Hepatocyte (in vitro differentiated cells): ENCODE data around the gene UGT2A2.

Source experiments
- EZH2 ChIP-seq: fragments of 200-600 bp; sonication (generic); IDR thresholded peaks from 2 replicates; pipeline ENCODE4 v1.6.1; 2016; ENCODE audit warnings: antibody characterized with exemption, mild to moderate bottlenecking, borderline replicate concordance
- TF ChIP-seq, protein P1 (sequence below): fragments of 200-600 bp; sonication (generic); IDR thresholded peaks from 2 replicates; pipeline ENCODE4 v1.5.1; 2016; ENCODE audit warnings: antibody characterized with exemption, mild to moderate bottlenecking; ENCODE audit not compliant: poor library complexity

DNA sequence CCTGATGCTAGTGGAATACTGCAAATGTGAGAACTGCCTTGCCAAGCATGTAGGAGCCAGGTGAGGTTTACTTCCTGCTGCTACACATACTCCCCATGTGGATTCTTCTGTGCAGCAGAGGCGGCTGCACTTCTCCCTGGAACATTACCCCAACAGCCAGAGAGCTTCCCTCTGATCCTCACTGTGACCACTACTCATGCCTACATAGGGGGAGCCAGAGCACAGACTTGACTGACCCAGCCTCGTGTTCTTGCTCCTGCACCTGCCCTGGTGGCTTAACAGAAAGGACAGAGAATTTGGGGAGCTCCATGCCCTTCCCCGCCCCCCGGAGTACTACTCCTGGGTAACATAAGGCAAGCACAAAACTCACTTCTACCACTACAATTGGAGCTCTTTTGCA, 38.4 kb downstream of the UGT2A2 start:
- TF ChIP-seq, protein P1, sequence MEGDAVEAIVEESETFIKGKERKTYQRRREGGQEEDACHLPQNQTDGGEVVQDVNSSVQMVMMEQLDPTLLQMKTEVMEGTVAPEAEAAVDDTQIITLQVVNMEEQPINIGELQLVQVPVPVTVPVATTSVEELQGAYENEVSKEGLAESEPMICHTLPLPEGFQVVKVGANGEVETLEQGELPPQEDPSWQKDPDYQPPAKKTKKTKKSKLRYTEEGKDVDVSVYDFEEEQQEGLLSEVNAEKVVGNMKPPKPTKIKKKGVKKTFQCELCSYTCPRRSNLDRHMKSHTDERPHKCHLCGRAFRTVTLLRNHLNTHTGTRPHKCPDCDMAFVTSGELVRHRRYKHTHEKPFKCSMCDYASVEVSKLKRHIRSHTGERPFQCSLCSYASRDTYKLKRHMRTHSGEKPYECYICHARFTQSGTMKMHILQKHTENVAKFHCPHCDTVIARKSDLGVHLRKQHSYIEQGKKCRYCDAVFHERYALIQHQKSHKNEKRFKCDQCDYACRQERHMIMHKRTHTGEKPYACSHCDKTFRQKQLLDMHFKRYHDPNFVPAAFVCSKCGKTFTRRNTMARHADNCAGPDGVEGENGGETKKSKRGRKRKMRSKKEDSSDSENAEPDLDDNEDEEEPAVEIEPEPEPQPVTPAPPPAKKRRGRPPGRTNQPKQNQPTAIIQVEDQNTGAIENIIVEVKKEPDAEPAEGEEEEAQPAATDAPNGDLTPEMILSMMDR, result no peak
- no peak for TF ChIP-seq EZH2
